ENCODE data around the gene HEPHL1.

DNA sequence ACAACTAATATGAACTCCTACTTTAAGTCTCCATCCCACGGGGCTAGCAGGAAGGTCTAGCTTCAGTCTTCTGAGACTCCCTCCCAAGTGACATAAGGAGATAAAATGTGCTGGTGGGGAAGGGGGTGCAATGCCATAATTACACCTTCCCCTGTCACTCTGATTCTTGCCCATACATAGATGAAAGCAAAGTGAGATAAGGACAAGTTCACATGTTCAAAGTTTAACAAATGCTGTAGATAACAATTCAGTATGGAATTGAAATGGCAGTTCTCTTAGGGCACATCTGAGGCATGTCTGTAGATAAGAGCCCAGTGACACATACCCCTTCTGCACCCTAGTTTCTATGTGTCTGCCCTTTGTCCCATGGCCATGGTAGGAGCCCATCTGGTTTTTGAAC lies 69.2 kb downstream of the HEPHL1 start:
- TF ChIP-seq, protein P1, sequence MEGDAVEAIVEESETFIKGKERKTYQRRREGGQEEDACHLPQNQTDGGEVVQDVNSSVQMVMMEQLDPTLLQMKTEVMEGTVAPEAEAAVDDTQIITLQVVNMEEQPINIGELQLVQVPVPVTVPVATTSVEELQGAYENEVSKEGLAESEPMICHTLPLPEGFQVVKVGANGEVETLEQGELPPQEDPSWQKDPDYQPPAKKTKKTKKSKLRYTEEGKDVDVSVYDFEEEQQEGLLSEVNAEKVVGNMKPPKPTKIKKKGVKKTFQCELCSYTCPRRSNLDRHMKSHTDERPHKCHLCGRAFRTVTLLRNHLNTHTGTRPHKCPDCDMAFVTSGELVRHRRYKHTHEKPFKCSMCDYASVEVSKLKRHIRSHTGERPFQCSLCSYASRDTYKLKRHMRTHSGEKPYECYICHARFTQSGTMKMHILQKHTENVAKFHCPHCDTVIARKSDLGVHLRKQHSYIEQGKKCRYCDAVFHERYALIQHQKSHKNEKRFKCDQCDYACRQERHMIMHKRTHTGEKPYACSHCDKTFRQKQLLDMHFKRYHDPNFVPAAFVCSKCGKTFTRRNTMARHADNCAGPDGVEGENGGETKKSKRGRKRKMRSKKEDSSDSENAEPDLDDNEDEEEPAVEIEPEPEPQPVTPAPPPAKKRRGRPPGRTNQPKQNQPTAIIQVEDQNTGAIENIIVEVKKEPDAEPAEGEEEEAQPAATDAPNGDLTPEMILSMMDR (IDR thresholded peaks at IDR 0.05) = no peak
- no peak for TF ChIP-seq POLR2A (IDR thresholded peaks at IDR 0.05)

All from breast epithelium (tissue), 3 donors.